RWPE2 (cell line): ENCODE measurements around the gene TMEM175.

Experiments
- ATAC-seq: fragments of 200-7000 bp; cut with Tn5 transposase; 3 replicates; pipeline ENCODE4 v1.9.1; 2021; ENCODE audit warnings: low read depth
- DNase-seq: peaks from one replicate; pipeline ENCODE4 v3.0.0-alpha.2; 2020; ENCODE audit warnings: low spot score
- H3K27ac ChIP-seq: fragments of 450-650 bp; 2 replicates; pipeline ENCODE4 v1.5.1; 2017; ENCODE audit warnings: mild to moderate bottlenecking; ENCODE audit not compliant: poor library complexity, severe bottlenecking
- H3K27me3 ChIP-seq: fragments of 250-450 bp; sonication (Bioruptor Pico); 2 replicates; pipeline ENCODE4 v1.5.1; 2021; ENCODE audit warnings: mild to moderate bottlenecking, moderate library complexity; ENCODE audit not compliant: insufficient read depth, poor library complexity, severe bottlenecking
- H3K36me3 ChIP-seq: fragments of 250-450 bp; sonication (Bioruptor Pico); 2 replicates; pipeline ENCODE4 v1.5.1; 2020; ENCODE audit warnings: low read depth, mild to moderate bottlenecking, moderate library complexity
- H3K4me1 ChIP-seq: fragments of 250-450 bp; sonication (Bioruptor Pico); 2 replicates; pipeline ENCODE4 v1.5.1; 2021; ENCODE audit warnings: mild to moderate bottlenecking, moderate library complexity; ENCODE audit not compliant: insufficient read depth, poor library complexity, severe bottlenecking
- H3K4me3 ChIP-seq: fragments of 250-450 bp; sonication (Bioruptor Pico); 2 replicates; pipeline ENCODE4 v1.5.1; 2021; ENCODE audit warnings: mild to moderate bottlenecking, moderate library complexity; ENCODE audit not compliant: severe bottlenecking
- H3K9me3 ChIP-seq: fragments of 250-450 bp; sonication (Bioruptor Pico); 2 replicates; pipeline ENCODE4 v1.5.1; 2021; ENCODE audit warnings: mild to moderate bottlenecking, moderate library complexity; ENCODE audit not compliant: severe bottlenecking
- TF ChIP-seq, protein P1 (sequence below): fragments of 450-650 bp; IDR thresholded peaks from one replicate; pipeline ENCODE4 v1.5.1; 2017; ENCODE audit warnings: mild to moderate bottlenecking, moderate library complexity; ENCODE audit not compliant: poor library complexity, severe bottlenecking

Gene TMEM175

DNA sequence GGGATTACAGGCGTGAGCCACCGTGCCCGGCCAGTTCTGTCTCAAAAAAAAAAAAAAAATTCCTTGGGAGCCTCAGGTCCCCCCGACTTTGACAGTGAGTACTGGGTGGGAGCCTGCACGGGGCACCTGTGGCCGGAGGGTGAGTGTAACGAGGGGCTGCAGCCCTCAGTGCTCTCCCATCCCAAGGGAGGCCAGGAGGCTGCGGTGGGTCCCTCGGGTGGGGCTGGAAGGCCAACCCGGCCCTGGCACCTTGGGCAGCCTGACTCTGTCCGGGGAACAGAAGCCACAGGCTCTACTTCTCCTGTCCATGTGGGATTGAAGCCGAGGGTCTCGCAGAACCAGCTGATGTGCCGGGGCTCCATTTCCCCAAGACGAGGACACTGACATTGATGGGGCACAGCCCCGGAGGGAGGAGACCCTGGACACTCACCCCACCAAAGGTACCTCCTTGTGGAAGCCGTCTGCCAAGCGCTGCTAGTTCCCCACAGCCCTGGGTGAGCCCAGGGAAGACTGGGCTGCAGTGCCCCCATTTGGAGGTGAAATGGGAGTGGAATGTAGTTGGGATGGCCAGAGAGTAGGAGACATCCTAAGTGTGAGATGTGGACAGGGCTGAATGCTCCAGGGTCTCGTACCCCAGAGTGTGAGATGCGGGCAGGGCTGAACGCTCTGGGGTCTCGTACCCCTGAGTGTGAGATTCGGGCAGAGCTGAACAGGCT lies 63.2 kb downstream of the TMEM175 start:
- TF ChIP-seq, protein P1, sequence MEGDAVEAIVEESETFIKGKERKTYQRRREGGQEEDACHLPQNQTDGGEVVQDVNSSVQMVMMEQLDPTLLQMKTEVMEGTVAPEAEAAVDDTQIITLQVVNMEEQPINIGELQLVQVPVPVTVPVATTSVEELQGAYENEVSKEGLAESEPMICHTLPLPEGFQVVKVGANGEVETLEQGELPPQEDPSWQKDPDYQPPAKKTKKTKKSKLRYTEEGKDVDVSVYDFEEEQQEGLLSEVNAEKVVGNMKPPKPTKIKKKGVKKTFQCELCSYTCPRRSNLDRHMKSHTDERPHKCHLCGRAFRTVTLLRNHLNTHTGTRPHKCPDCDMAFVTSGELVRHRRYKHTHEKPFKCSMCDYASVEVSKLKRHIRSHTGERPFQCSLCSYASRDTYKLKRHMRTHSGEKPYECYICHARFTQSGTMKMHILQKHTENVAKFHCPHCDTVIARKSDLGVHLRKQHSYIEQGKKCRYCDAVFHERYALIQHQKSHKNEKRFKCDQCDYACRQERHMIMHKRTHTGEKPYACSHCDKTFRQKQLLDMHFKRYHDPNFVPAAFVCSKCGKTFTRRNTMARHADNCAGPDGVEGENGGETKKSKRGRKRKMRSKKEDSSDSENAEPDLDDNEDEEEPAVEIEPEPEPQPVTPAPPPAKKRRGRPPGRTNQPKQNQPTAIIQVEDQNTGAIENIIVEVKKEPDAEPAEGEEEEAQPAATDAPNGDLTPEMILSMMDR, result peak; percentile 18
- Histone ChIP-seq H3K4me1 (no peaks in the 10 kb centered on the region), H3K9me3 (no peaks in the 10 kb centered on the region), H3K36me3 (no peaks in the 10 kb centered on the region), H3K27me3 (peaks cover 38% of the 10 kb centered on the region), H3K4me3 (no peak overlapping the region), H3K27ac (no peak overlapping the region)
- DNase-seq (no peak), ATAC-seq (peak; percentile 38; the same call in 2 of the 3 replicates)

DNA sequence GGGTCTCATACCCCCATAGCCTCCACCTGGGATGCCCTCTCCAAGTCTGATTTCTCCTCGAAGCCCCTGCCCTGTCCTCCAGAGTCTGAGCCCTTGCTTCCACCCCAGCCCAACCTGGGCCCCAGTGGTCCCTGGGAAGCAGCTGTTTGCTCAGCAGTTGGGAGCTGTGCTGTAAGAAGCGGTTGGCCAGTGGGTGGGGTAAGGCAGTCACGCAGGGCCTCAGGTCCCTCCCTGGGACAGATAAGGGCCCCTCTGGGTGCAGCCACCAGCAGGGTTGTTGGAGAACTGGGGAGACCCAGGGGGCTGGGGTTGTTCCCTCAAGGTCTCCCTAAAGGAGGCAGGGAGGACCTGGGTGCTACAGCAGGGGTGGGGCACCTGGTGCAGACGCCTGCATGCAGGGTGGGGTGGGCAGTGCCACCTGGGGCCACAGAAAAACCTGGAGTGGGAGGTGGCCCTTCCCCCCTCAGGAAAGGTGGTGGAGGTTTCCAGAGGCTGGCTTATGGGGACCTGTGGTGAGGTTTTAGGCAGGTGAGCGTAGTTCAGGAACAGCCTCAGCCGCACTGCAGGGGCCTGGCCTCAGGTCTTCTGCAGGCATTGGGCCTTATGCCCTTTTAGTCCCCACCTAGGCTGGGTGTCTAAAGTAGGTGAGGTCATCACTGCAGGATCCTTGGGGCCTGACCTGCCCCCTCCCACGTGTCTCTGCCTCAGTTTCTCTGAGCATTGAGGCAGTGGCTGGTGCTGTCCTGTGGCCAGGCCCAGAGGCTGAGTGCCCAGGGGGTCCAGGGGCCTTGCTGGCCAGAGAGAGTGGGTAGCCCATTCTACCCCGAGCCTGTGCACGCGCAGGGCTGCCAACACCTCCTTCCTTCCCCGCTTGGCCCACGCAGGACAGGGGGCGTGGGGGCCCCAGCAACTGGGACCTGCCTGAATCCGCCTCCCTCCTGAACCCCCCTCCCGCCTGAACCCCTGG lies 64.1 kb downstream of the TMEM175 start:
- TF ChIP-seq, protein P1, result no peak
- Histone ChIP-seq H3K9me3 (no peaks in the 10 kb centered on the region), H3K4me1 (no peaks in the 10 kb centered on the region), H3K27me3 (peaks cover 46% of the 10 kb centered on the region), H3K27ac (no peak overlapping the region), H3K4me3 (no peak overlapping the region), H3K36me3 (no peaks in the 10 kb centered on the region)
- DNase-seq (no peak), ATAC-seq (no peak)

DNA sequence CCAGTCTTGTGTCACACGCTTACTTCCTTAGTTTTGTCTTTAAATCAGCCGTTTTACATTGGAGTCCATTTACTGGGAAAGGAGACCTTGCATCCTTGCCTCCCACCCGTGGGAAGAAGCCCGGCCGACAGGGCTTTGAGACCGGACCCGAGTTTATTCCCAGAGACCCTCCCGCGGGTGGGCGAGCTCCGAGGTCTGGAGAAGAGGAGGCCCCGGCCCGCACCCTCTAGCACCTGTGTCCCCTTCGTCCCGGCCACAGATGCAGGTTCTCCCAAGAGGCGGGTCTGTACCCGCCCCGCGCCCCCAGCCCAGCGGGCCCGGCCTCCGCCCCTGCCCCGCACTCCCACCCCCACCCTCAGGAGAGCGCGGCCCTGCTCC lies 64.7 kb downstream of the TMEM175 start:
- Histone ChIP-seq H3K27ac (no peak overlapping the region), H3K27me3 (peaks cover 53% of the 10 kb centered on the region), H3K36me3 (no peaks in the 10 kb centered on the region), H3K4me3 (no peak overlapping the region), H3K9me3 (no peaks in the 10 kb centered on the region), H3K4me1 (no peaks in the 10 kb centered on the region)
- no peak for ATAC-seq
- TF ChIP-seq, protein P1, result no peak
- no peak for DNase-seq

DNA sequence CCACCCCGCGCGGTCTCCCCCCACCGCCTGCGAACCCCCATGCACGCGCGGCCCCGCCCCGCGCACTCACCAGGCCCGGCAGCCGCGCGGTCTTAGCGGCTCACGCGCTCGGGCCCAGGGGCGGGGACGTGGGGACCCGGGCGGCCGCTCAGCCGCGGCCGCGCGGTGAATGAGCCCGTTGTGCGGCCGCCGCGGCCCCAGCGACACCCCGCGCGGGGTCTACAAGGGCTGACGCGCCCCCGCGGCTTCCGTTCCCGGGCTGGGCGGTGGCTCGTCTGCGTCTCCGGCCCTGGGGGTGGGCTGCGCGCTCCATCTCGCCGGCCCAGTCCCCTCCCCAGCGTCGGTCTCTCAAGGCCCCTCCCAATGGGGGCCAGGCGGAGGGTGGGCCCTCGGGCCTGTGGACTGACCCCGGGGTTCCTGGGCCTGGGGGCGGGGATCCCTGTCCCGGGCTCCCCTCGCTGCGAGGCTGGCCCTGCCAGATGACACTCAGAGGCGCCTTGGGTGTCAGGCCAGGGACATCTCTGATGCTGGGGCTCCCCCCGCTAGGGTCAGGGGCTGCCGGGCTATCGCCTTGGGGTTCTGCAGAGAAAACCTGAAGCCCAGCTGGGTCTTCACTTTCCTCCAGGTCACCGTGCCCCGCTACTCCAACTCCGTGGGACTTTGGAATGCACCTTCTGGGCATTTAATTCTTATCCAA lies 65.3 kb downstream of the TMEM175 start:
- Histone ChIP-seq H3K4me3 (no peak overlapping the region), H3K27me3 (peaks cover 58% of the 10 kb centered on the region), H3K4me1 (no peaks in the 10 kb centered on the region), H3K36me3 (no peaks in the 10 kb centered on the region), H3K27ac (no peak overlapping the region), H3K9me3 (no peaks in the 10 kb centered on the region)
- TF ChIP-seq, protein P1, result no peak
- DNase-seq, result no peak
- no peak; the same call in 2 of the 3 replicates for ATAC-seq
